H9 (cell line): ENCODE results near the gene PDE6D. TPM values are rescaled to one million over a fixed set of nuclear protein-coding genes. Genes with fewer than 3 reads are reported as not detected.

Experiments used
- DNase-seq: peaks from one replicate; pipeline ENCODE4 v3.0.0-alpha.2; 2017
- H2AFZ ChIP-seq: one replicate; pipeline ENCODE4 v1.6.1; 2013; ENCODE audit warnings: mild to moderate bottlenecking, low read length, control low read depth, moderate library complexity
- H2AK5ac ChIP-seq: 2 replicates; pipeline ENCODE4 v1.6.1; 2013; ENCODE audit warnings: low read length, control low read depth, mixed read lengths; ENCODE audit not compliant: insufficient read length
- H2BK120ac ChIP-seq: one replicate; pipeline ENCODE4 v1.6.1; 2013; ENCODE audit warnings: low read depth, mild to moderate bottlenecking, low read length, control low read depth, inconsistent platforms; ENCODE audit not compliant: poor library complexity, severe bottlenecking
- H2BK12ac ChIP-seq: 2 replicates; pipeline ENCODE4 v1.6.1; 2013; ENCODE audit warnings: low read length, control low read depth, mixed read lengths, low read depth; ENCODE audit not compliant: insufficient read length
- H2BK15ac ChIP-seq: 2 replicates; pipeline ENCODE4 v1.6.1; 2013; ENCODE audit warnings: low read depth, low read length, control low read depth
- H2BK20ac ChIP-seq: one replicate; pipeline ENCODE4 v1.6.1; 2013; ENCODE audit warnings: low read depth, mild to moderate bottlenecking, low read length, control low read depth, inconsistent platforms; ENCODE audit not compliant: poor library complexity, severe bottlenecking
- H2BK5ac ChIP-seq: 2 replicates; pipeline ENCODE4 v1.6.1; 2013; ENCODE audit warnings: low read length, control low read depth, mixed read lengths; ENCODE audit not compliant: insufficient read length
- H3K14ac ChIP-seq: 2 replicates; pipeline ENCODE4 v1.6.1; 2013; ENCODE audit warnings: low read length, control low read depth; ENCODE audit not compliant: insufficient read depth
- H3K18ac ChIP-seq: 2 replicates; pipeline ENCODE4 v1.6.1; 2013; ENCODE audit warnings: low read depth, mild to moderate bottlenecking, mixed read lengths, low read length, control low read depth; ENCODE audit not compliant: insufficient read length
- H3K23ac ChIP-seq: 2 replicates; pipeline ENCODE4 v1.6.1; 2013; ENCODE audit warnings: low read length, control low read depth, mixed read lengths, low read depth; ENCODE audit not compliant: insufficient read length
- H3K23me2 ChIP-seq: 2 replicates; pipeline ENCODE4 v1.6.1; 2013; ENCODE audit warnings: low read depth, mild to moderate bottlenecking, mixed read lengths, low read length, control low read depth; ENCODE audit not compliant: insufficient read length, poor library complexity, severe bottlenecking
- H3K27ac ChIP-seq: 2 replicates; pipeline ENCODE4 v1.5.1; 2013; ENCODE audit warnings: low read length, control low read depth, mixed read lengths, low read depth; ENCODE audit not compliant: insufficient read length
- H3K27me3 ChIP-seq: 2 replicates; pipeline ENCODE4 v1.6.1; 2013; ENCODE audit warnings: low read length, control low read depth, inconsistent platforms; ENCODE audit not compliant: insufficient read depth
- H3K4ac ChIP-seq: 2 replicates; pipeline ENCODE4 v1.6.1; 2013; ENCODE audit warnings: low read depth, mild to moderate bottlenecking, control low read depth, inconsistent platforms, low read length, moderate library complexity
- H3K4me1 ChIP-seq: 2 replicates; pipeline ENCODE4 v1.6.1; 2013; ENCODE audit warnings: low read length, control low read depth, inconsistent platforms; ENCODE audit not compliant: insufficient read depth
- H3K4me2 ChIP-seq: 2 replicates; pipeline ENCODE4 v1.6.1; 2013; ENCODE audit warnings: low read length, control low read depth, mixed read lengths; ENCODE audit not compliant: insufficient read length, insufficient read depth
- H3K56ac ChIP-seq: 2 replicates; pipeline ENCODE4 v1.6.1; 2013; ENCODE audit warnings: low read depth, mild to moderate bottlenecking, mixed read lengths, low read length, control low read depth; ENCODE audit not compliant: insufficient read length
- H3K79me1 ChIP-seq: 2 replicates; pipeline ENCODE4 v1.6.1; 2013; ENCODE audit warnings: low read depth, mild to moderate bottlenecking, moderate library complexity, low read length, control low read depth, inconsistent platforms; ENCODE audit not compliant: insufficient read depth, poor library complexity, severe bottlenecking
- H3K79me2 ChIP-seq: 2 replicates; pipeline ENCODE4 v1.6.1; 2013; ENCODE audit warnings: low read length, control low read depth, inconsistent platforms; ENCODE audit not compliant: insufficient read depth
- H3K9ac ChIP-seq: 2 replicates; pipeline ENCODE4 v1.6.1; 2013; ENCODE audit warnings: low read length, control low read depth, mixed read lengths; ENCODE audit not compliant: insufficient read length; ENCODE audit errors: extremely low read depth
- H3K9me3 ChIP-seq: one replicate; pipeline ENCODE4 v1.6.1; 2013; ENCODE audit warnings: low read depth, low read length, inconsistent platforms; ENCODE audit not compliant: control insufficient read depth
- H3T11ph ChIP-seq: one replicate; pipeline ENCODE4 v1.6.1; 2013; ENCODE audit warnings: mild to moderate bottlenecking, low read length, control low read depth, inconsistent platforms
- H4K20me1 ChIP-seq: one replicate; pipeline ENCODE4 v1.6.1; 2013; ENCODE audit not compliant: control insufficient read depth, insufficient read length, insufficient read depth
- H4K5ac ChIP-seq: 2 replicates; pipeline ENCODE4 v1.6.1; 2013; ENCODE audit warnings: low read depth, mild to moderate bottlenecking, mixed read lengths, low read length, control low read depth; ENCODE audit not compliant: insufficient read length
- H4K8ac ChIP-seq: replicated peaks from 2 replicates; pipeline ENCODE4 v1.6.1; 2013; ENCODE audit warnings: low read length, control low read depth, mixed read lengths, low read depth; ENCODE audit not compliant: insufficient read length
- H4K91ac ChIP-seq: 2 replicates; pipeline ENCODE4 v1.6.1; 2013; ENCODE audit warnings: low read depth, mild to moderate bottlenecking, moderate library complexity, mixed read lengths, low read length, control low read depth; ENCODE audit not compliant: insufficient read length
- H3K27ac Mint-ChIP-seq, 3 experiments: 2 replicates in 2 of 3; 3 replicates in 1 of 3; pipeline ENCODE4 v1.8.0; 2020 to 2021; ENCODE audit warnings: mixed read lengths in 3 of 3, mild to moderate bottlenecking in 1 of 3, moderate library complexity in 1 of 3
- H3K27me3 Mint-ChIP-seq: 2 replicates; pipeline ENCODE4 v1.8.0; 2021; ENCODE audit warnings: low read depth, mild to moderate bottlenecking, moderate library complexity, mixed read lengths
- H3K36me3 Mint-ChIP-seq, 3 experiments: 2 replicates in 2 of 3; 3 replicates in 1 of 3; pipeline ENCODE4 v1.8.0; 2020 to 2021; ENCODE audit warnings: low read depth in 3 of 3, mixed read lengths in 3 of 3; ENCODE audit not compliant: insufficient read depth in 1 of 3
- H3K4me1 Mint-ChIP-seq, 2 experiments: 2 replicates each; pipeline ENCODE4 v1.8.0; 2020; ENCODE audit warnings: mixed read lengths in 2 of 2
- H3K4me3 Mint-ChIP-seq, 2 experiments: 2 replicates in 1 of 2; 3 replicates in 1 of 2; pipeline ENCODE4 v1.8.0; 2020 to 2021; ENCODE audit warnings: mild to moderate bottlenecking in 2 of 2, mixed read lengths in 2 of 2, moderate library complexity in 1 of 2
- H3K9me3 Mint-ChIP-seq, 2 experiments: 2 replicates in 1 of 2; 3 replicates in 1 of 2; pipeline ENCODE4 v1.8.0; 2020; ENCODE audit warnings: mild to moderate bottlenecking in 2 of 2, mixed read lengths in 2 of 2, moderate library complexity in 1 of 2
- CTCF ChIP-seq: fragments of 200-600 bp; sonication (generic); conservative IDR thresholded peaks from 3 replicates; pipeline ENCODE4 v1.8.0; 2021; ENCODE audit warnings: antibody characterized with exemption, mild to moderate bottlenecking
- total RNA-seq: library from RNA; stranded (reverse); gene quantifications from 2 replicates; pipeline ENCODE4 v1.2.1, GENCODE V29; 2021

PDE6D gene
- total RNA-seq, 1 experiment from 2014 or later, result 33.7 TPM

DNA sequence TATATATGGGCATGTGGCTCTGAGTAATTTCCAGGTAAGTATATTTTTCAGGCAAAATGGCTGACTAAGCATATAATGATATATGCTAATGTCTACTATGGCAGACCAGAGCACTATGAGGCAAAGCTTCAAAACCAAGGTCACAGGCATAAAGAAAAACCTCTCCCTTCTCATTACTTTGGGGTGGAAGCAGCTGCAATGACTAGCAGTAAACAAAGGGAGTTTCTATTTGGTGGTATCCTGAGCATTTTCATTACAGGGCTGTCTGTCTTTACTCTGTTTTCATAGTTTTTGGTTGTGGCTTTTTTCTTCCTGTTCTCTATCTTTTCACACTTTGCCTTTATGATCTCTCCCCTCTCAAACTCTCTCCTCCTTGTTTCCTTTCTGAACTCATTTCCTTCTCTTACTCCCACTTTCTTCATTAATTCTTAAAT is 15.6 kb downstream of the PDE6D start:
- Histone ChIP-seq H3K23ac (no peak overlapping the region), H2AK5ac (no peak overlapping the region), H2BK20ac (no peak overlapping the region), H3K56ac (no peak overlapping the region), H3K4me2 (no peak overlapping the region), H2AFZ (no peak overlapping the region), H4K5ac (no peak overlapping the region), H3K9me3 (no peaks in the 10 kb centered on the region), H3K4me1 (no peaks in the 10 kb centered on the region; the same call in 1 of the 2 replicates), H4K8ac (no peak overlapping the region), H3K4ac (no peak overlapping the region), H3K79me1 (peaks cover 3% of the 10 kb centered on the region), H3T11ph (no peak overlapping the region), H3K27me3 (no peaks in the 10 kb centered on the region), H3K14ac (no peak overlapping the region), H3K79me2 (no peaks in the 10 kb centered on the region), H4K91ac (no peak overlapping the region), H2BK5ac (no peak overlapping the region), H2BK12ac (no peak overlapping the region), H4K20me1 (no peaks in the 10 kb centered on the region), H3K9ac (no peak overlapping the region), H3K27ac (no peak overlapping the region), H3K23me2 (no peaks in the 10 kb centered on the region), H2BK120ac (no peak overlapping the region), H2BK15ac (no peak overlapping the region), H3K18ac (no peak overlapping the region)
- Mint-ChIP-seq H3K9me3 (no peaks in the 10 kb centered on the region), H3K4me3 (no peak overlapping the region), H3K36me3 (no peaks in the 10 kb centered on the region; a peak in 1 of 7 replicates), H3K27me3 (no peaks in the 10 kb centered on the region), H3K27ac (peak overlapping the region in 1 of 3 experiments; percentile 4; a peak in 1 of 7 replicates), H3K4me1 (peaks cover 9 to 14% of the 10 kb centered on the region in 2 experiments)
- DNase-seq, result no peak
- TF ChIP-seq CTCF, result no peak
